Measurements from ENCODE around the gene AFAP1. TPM values are rescaled to one million over a fixed set of nuclear protein-coding genes. Genes with fewer than 3 reads are reported as not detected.

The AFAP1 gene
- total RNA-seq, 1 donor from 2014 or later, result 31.9 TPM

DNA sequence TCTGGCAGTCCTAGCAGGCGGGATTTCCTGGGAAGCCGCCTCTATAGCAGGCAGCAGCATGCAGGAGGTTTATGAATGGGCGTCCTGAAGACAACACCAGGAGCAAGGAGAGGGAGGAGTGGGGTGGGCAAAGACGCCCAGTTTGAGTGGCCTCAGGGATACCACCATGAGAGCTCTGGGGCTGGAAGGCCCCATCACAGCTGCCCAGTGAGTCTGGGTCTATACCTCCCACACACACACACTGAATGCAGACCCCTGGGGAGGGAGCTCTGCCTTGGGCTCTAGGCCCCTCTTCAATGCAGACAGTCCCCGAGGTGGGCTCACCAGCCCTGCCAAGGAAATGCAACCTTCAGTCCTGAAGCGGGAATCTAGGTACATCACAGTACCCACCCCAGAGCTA, 98.6 kb downstream of the AFAP1 start:
- Mint-ChIP-seq H3K9me3 (ENCODE audit: low read depth) (no peaks in the 10 kb centered on the region), H3K4me3 (ENCODE audit: low read depth) (no peak overlapping the region), H3K4me1 (ENCODE audit: low read depth) (no peaks in the 10 kb centered on the region), H3K36me3 (ENCODE audit: insufficient read depth) (peaks cover 17% of the 10 kb centered on the region), H3K27me3 (no peaks in the 10 kb centered on the region), H3K27ac (no peak overlapping the region)
- no peak for TF ChIP-seq CTCF (IDR thresholded peaks at IDR 0.05; ENCODE audit: unreplicated experiment)
- DNase-seq (ENCODE audit: low spot score, unreplicated experiment), result no peak

- no peak overlapping the region for H3K27ac Mint-ChIP-seq
- H3K4me3 Mint-ChIP-seq (ENCODE audit: low read depth), result no peak overlapping the region
- no peak for TF ChIP-seq CTCF (IDR thresholded peaks at IDR 0.05; ENCODE audit: unreplicated experiment)
- H3K36me3 Mint-ChIP-seq (ENCODE audit: insufficient read depth), result peaks cover 17% of the 10 kb centered on the region
- H3K4me1 Mint-ChIP-seq (ENCODE audit: low read depth), result no peaks in the 10 kb centered on the region
- H3K9me3 Mint-ChIP-seq (ENCODE audit: low read depth), result no peaks in the 10 kb centered on the region
- H3K27me3 Mint-ChIP-seq, result no peaks in the 10 kb centered on the region
- DNase-seq (ENCODE audit: low spot score, unreplicated experiment), result no peak
These were observed 99.8 kb downstream of the AFAP1 start for GRCh38 chr4:7839856-7840255.

DNA sequence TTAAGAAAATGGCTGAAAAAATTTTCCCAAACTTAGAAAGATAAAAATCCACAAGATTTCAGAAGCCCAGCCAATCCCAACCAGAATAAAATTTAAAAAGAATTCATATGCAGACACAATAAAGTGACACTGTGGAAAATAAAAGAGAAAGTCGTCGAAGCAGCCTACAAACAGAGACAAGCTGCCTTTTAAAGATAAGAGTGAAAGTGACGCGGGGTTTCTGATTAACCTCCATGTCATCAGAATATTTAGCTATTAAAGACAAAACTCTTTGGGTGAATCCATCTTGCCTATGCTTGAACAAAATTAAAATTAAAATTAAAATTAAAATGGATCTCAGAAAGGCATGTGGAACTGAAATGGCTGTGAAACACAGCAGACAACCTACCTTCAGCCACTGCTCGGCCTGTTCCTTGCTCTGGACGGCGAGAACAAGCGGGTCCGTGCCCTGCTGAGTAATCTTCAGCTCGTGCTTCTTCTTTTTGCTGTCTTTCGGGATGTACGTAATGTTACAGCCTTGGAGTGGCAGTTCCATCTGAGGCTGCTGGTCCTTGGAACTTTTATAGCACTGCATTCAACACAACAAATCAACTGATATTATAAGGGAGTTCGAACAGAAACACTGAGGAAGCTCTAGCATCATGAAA, 101.4 kb downstream of the AFAP1 start:
- Mint-ChIP-seq H3K9me3 (ENCODE audit: low read depth) (peaks cover under 1% of the 10 kb centered on the region), H3K27me3 (no peaks in the 10 kb centered on the region), H3K27ac (no peak overlapping the region), H3K4me3 (ENCODE audit: low read depth) (no peak overlapping the region), H3K4me1 (ENCODE audit: low read depth) (no peaks in the 10 kb centered on the region), H3K36me3 (ENCODE audit: insufficient read depth) (peaks cover 26% of the 10 kb centered on the region)
- TF ChIP-seq CTCF (IDR thresholded peaks at IDR 0.05; ENCODE audit: unreplicated experiment), result no peak
- no peak for DNase-seq (ENCODE audit: low spot score, unreplicated experiment)

- no peak for DNase-seq (ENCODE audit: low spot score, unreplicated experiment)
- Mint-ChIP-seq H3K27ac (no peak overlapping the region), H3K36me3 (ENCODE audit: insufficient read depth) (peaks cover 31% of the 10 kb centered on the region), H3K27me3 (no peaks in the 10 kb centered on the region), H3K9me3 (ENCODE audit: low read depth) (peaks cover 3% of the 10 kb centered on the region), H3K4me3 (ENCODE audit: low read depth) (no peak overlapping the region), H3K4me1 (ENCODE audit: low read depth) (no peaks in the 10 kb centered on the region)
- no peak for TF ChIP-seq CTCF (IDR thresholded peaks at IDR 0.05; ENCODE audit: unreplicated experiment)
These were observed 102.0 kb downstream of the AFAP1 start for GRCh38 chr4:7837597-7838135.

DNA sequence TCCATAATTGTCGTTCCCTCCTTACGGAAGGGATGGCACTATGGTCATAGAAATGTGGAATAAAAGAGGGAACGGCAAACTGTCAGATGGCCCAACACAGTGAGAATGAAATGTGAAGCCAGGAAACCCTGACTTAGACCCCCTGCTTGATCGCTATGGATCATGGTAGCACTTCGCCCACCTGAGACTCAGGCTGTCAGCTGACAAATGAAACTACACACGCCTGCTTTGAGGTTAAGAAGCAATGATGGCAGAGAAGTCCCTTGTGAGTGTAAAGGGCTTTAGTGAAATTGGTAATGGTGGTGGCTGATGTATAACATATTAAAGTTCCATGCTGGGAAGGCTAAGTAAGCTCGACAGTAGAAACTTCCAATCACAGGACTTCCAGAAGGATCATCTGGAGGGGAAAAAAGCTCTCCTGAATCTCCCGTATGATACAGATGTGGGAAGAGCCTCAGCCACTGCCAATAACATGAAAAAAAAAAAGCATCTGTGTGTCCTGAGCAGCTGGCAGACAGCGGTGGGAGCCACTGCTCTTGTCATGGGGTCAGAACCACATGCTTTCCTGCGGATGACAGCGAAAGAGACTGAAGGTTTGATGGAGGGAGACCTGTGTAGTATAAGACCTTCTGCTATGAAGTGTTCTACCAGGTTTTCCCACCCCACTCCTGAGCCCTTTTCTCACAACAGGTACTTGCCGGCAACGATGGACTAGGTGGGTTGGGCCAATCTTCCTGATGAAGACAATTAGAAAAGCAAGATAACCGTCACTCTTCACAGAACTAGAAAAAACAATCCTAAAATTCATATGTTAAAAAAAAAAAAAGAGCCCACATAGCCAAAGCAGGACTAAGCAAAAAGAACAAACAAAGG, 107.6 kb downstream of the AFAP1 start:
- Mint-ChIP-seq H3K27me3 (no peaks in the 10 kb centered on the region), H3K4me3 (ENCODE audit: low read depth) (no peak overlapping the region), H3K27ac (no peak overlapping the region), H3K4me1 (ENCODE audit: low read depth) (no peaks in the 10 kb centered on the region), H3K36me3 (ENCODE audit: insufficient read depth) (peaks cover 32% of the 10 kb centered on the region), H3K9me3 (ENCODE audit: low read depth) (peaks cover 3% of the 10 kb centered on the region)
- no peak for TF ChIP-seq CTCF (IDR thresholded peaks at IDR 0.05; ENCODE audit: unreplicated experiment)
- DNase-seq (ENCODE audit: low spot score, unreplicated experiment), result no peak
